Subcutaneous adipose tissue (tissue), 4 donors: ENCODE results near the gene SPEM1. TPM values are rescaled to one million over a fixed set of nuclear protein-coding genes. Genes with fewer than 3 reads are reported as not detected.

ENCODE experiments used
- total RNA-seq, 4 donors: library from RNA; depleted of rRNA; stranded (reverse); fragments of >200 nt; gene quantifications; one replicate each; pipeline ENCODE4 v1.1.0, GENCODE V29; 2016
- TF ChIP-seq, protein P1 (sequence below): fragments of 450-650 bp; IDR thresholded peaks from one replicate; pipeline ENCODE4 v1.5.1; 2016; ENCODE audit warnings: low read depth, mild to moderate bottlenecking, control low read depth, antibody characterized with exemption, moderate library complexity

SPEM1 gene
- total RNA-seq, 4 donors from 2014 or later: not detected

DNA sequence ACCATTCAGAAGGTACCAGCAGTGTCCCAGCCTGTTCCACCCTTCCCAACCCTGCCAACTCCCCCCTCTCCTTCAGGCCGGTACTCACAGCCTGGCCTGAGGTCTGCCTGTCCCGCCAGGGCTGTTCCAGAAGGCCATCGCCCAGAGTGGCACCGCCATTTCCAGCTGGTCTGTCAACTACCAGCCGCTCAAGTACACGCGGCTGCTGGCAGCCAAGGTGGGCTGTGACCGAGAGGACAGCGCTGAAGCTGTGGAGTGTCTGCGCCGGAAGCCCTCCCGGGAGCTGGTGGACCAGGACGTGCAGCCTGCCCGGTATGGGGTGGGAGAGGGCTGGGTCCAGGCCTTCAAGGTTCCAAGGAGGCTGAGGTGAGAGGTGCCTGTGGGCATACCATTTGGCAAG lies 5.3 kb upstream of the SPEM1 start:
- TF ChIP-seq, protein P1, sequence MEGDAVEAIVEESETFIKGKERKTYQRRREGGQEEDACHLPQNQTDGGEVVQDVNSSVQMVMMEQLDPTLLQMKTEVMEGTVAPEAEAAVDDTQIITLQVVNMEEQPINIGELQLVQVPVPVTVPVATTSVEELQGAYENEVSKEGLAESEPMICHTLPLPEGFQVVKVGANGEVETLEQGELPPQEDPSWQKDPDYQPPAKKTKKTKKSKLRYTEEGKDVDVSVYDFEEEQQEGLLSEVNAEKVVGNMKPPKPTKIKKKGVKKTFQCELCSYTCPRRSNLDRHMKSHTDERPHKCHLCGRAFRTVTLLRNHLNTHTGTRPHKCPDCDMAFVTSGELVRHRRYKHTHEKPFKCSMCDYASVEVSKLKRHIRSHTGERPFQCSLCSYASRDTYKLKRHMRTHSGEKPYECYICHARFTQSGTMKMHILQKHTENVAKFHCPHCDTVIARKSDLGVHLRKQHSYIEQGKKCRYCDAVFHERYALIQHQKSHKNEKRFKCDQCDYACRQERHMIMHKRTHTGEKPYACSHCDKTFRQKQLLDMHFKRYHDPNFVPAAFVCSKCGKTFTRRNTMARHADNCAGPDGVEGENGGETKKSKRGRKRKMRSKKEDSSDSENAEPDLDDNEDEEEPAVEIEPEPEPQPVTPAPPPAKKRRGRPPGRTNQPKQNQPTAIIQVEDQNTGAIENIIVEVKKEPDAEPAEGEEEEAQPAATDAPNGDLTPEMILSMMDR: no peak

DNA sequence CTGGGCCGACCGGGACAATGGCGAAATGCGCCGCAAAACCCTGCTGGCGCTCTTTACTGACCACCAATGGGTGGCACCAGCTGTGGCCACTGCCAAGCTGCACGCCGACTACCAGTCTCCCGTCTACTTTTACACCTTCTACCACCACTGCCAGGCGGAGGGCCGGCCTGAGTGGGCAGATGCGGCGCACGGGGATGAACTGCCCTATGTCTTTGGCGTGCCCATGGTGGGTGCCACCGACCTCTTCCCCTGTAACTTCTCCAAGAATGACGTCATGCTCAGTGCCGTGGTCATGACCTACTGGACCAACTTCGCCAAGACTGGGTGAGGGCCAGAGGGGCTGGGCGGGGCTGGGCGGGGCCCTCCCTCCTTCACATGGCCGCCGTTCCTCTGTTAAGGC lies 4.3 kb upstream of the SPEM1 start:
- TF ChIP-seq, protein P1: no peak

DNA sequence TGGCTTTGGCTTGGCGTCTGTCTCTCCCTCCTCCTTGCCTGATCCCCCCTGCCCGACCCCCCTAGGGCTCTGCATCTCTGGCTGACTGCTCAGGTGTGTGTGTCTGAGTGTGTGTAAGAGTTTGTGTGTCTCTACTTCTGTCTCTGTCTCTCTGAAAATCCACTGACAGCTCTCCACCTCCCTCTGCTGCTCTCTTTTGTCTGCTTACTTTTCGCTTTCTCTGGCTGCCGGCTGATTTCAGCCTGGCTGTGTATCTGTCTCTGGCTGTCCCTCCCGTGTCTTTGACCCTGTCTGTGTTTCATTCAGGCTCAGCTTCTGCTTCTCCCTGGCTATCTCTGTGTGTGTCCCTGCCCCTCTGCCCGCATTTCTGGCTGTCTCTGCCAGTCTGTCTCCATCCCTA lies 3.8 kb upstream of the SPEM1 start:
- TF ChIP-seq, protein P1: no peak

DNA sequence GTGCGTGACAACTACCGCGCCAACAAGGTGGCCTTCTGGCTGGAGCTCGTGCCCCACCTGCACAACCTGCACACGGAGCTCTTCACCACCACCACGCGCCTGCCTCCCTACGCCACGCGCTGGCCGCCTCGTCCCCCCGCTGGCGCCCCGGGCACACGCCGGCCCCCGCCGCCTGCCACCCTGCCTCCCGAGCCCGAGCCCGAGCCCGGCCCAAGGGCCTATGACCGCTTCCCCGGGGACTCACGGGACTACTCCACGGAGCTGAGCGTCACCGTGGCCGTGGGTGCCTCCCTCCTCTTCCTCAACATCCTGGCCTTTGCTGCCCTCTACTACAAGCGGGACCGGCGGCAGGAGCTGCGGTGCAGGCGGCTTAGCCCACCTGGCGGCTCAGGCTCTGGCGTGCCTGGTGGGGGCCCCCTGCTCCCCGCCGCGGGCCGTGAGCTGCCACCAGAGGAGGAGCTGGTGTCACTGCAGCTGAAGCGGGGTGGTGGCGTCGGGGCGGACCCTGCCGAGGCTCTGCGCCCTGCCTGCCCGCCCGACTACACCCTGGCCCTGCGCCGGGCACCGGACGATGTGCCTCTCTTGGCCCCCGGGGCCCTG lies 3.0 kb upstream of the SPEM1 start:
- TF ChIP-seq, protein P1: no peak

DNA sequence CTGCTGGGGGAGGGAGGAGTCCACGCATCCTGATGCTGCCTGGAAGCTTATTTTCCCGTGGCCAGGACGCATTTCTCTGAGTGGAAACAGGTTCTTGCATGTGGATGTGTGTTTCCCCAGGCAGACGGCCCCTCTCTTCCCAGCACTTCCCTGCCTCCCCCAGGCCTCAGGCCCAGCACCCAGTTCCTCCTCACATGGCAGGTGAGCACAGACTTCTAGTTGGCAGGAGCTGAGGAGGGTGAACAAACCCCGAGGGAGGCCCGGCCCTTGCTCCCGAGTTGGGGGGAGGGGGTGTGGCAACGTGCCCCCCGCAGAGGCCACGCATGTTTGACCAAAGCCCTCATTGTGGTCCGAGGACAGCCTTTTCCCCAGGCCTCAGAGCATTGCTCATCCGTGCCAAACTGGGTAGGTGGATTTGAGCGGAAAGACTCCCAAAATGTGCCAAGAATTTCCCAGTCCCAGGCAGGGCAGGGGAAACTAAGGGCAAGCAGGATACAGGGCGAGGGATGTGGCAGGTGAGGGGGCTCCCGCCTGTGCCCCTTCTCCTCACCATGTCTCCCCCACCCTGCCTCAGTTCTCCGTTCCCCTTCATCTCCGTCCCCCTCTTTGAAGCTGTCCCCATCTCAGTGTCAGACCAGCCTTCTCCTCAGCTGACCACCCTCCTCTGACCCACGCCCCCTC lies 1.5 kb upstream of the SPEM1 start:
- TF ChIP-seq, protein P1: no peak

DNA sequence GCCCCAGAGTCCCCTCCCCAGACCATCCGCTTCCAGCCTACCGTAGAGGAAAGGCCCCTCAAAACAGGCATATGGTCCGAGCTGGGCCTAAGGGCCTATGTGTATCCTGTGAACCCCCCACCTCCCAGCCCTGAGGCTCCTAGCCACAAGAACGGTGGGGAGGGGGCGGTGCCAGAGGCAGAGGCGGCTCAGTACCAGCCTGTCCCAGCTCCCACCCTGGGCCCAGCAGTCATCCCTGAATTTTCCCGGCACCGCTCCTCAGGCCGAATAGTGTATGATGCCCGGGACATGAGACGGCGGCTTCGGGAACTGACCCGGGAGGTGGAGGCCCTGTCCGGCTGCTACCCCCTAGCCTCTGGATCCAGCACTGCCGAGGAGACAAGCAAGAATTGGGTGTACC lies 1.1 kb downstream of the SPEM1 start:
- TF ChIP-seq, protein P1: no peak

DNA sequence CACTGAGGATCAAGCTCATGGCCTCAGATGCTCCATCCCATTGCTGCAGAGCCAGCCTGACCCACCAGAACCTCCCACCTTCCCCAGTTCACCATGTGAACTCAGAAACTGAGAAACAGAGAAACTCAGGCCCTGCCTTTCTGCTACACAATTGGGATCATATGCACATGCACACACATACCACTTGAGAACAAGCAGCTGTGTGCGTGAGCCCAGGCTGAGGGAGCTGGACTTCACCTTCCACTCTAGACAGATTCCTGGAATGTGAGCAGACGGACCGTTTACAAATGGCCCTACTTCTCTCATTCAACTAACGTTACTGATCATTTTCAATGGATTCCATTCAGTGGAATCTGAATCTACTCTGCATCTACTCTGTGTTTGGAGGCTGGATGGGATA lies 3.6 kb downstream of the SPEM1 start:
- TF ChIP-seq, protein P1: no peak
